H9 (cell line): ENCODE results near the gene SCYGR8. TPM values are rescaled to one million over a fixed set of nuclear protein-coding genes. Genes with fewer than 3 reads are reported as not detected.

ENCODE experiments used
- DNase-seq: peaks from one replicate; pipeline ENCODE4 v3.0.0-alpha.2; 2017
- H2AFZ ChIP-seq: one replicate; pipeline ENCODE4 v1.6.1; 2013; ENCODE audit warnings: mild to moderate bottlenecking, low read length, control low read depth, moderate library complexity
- H2AK5ac ChIP-seq: 2 replicates; pipeline ENCODE4 v1.6.1; 2013; ENCODE audit warnings: low read length, control low read depth, mixed read lengths; ENCODE audit not compliant: insufficient read length
- H2BK120ac ChIP-seq: one replicate; pipeline ENCODE4 v1.6.1; 2013; ENCODE audit warnings: low read depth, mild to moderate bottlenecking, low read length, control low read depth, inconsistent platforms; ENCODE audit not compliant: poor library complexity, severe bottlenecking
- H2BK12ac ChIP-seq: 2 replicates; pipeline ENCODE4 v1.6.1; 2013; ENCODE audit warnings: low read length, control low read depth, mixed read lengths, low read depth; ENCODE audit not compliant: insufficient read length
- H2BK15ac ChIP-seq: 2 replicates; pipeline ENCODE4 v1.6.1; 2013; ENCODE audit warnings: low read depth, low read length, control low read depth
- H2BK20ac ChIP-seq: one replicate; pipeline ENCODE4 v1.6.1; 2013; ENCODE audit warnings: low read depth, mild to moderate bottlenecking, low read length, control low read depth, inconsistent platforms; ENCODE audit not compliant: poor library complexity, severe bottlenecking
- H2BK5ac ChIP-seq: 2 replicates; pipeline ENCODE4 v1.6.1; 2013; ENCODE audit warnings: low read length, control low read depth, mixed read lengths; ENCODE audit not compliant: insufficient read length
- H3K14ac ChIP-seq: 2 replicates; pipeline ENCODE4 v1.6.1; 2013; ENCODE audit warnings: low read length, control low read depth; ENCODE audit not compliant: insufficient read depth
- H3K18ac ChIP-seq: 2 replicates; pipeline ENCODE4 v1.6.1; 2013; ENCODE audit warnings: low read depth, mild to moderate bottlenecking, mixed read lengths, low read length, control low read depth; ENCODE audit not compliant: insufficient read length
- H3K23ac ChIP-seq: 2 replicates; pipeline ENCODE4 v1.6.1; 2013; ENCODE audit warnings: low read length, control low read depth, mixed read lengths, low read depth; ENCODE audit not compliant: insufficient read length
- H3K23me2 ChIP-seq: 2 replicates; pipeline ENCODE4 v1.6.1; 2013; ENCODE audit warnings: low read depth, mild to moderate bottlenecking, mixed read lengths, low read length, control low read depth; ENCODE audit not compliant: insufficient read length, poor library complexity, severe bottlenecking
- H3K27ac ChIP-seq: 2 replicates; pipeline ENCODE4 v1.5.1; 2013; ENCODE audit warnings: low read length, control low read depth, mixed read lengths, low read depth; ENCODE audit not compliant: insufficient read length
- H3K27me3 ChIP-seq: 2 replicates; pipeline ENCODE4 v1.6.1; 2013; ENCODE audit warnings: low read length, control low read depth, inconsistent platforms; ENCODE audit not compliant: insufficient read depth
- H3K4ac ChIP-seq: 2 replicates; pipeline ENCODE4 v1.6.1; 2013; ENCODE audit warnings: low read depth, mild to moderate bottlenecking, control low read depth, inconsistent platforms, low read length, moderate library complexity
- H3K4me1 ChIP-seq: 2 replicates; pipeline ENCODE4 v1.6.1; 2013; ENCODE audit warnings: low read length, control low read depth, inconsistent platforms; ENCODE audit not compliant: insufficient read depth
- H3K4me2 ChIP-seq: 2 replicates; pipeline ENCODE4 v1.6.1; 2013; ENCODE audit warnings: low read length, control low read depth, mixed read lengths; ENCODE audit not compliant: insufficient read length, insufficient read depth
- H3K56ac ChIP-seq: 2 replicates; pipeline ENCODE4 v1.6.1; 2013; ENCODE audit warnings: low read depth, mild to moderate bottlenecking, mixed read lengths, low read length, control low read depth; ENCODE audit not compliant: insufficient read length
- H3K79me1 ChIP-seq: 2 replicates; pipeline ENCODE4 v1.6.1; 2013; ENCODE audit warnings: low read depth, mild to moderate bottlenecking, moderate library complexity, low read length, control low read depth, inconsistent platforms; ENCODE audit not compliant: insufficient read depth, poor library complexity, severe bottlenecking
- H3K79me2 ChIP-seq: 2 replicates; pipeline ENCODE4 v1.6.1; 2013; ENCODE audit warnings: low read length, control low read depth, inconsistent platforms; ENCODE audit not compliant: insufficient read depth
- H3K9ac ChIP-seq: 2 replicates; pipeline ENCODE4 v1.6.1; 2013; ENCODE audit warnings: low read length, control low read depth, mixed read lengths; ENCODE audit not compliant: insufficient read length; ENCODE audit errors: extremely low read depth
- H3K9me3 ChIP-seq: one replicate; pipeline ENCODE4 v1.6.1; 2013; ENCODE audit warnings: low read depth, low read length, inconsistent platforms; ENCODE audit not compliant: control insufficient read depth
- H3T11ph ChIP-seq: one replicate; pipeline ENCODE4 v1.6.1; 2013; ENCODE audit warnings: mild to moderate bottlenecking, low read length, control low read depth, inconsistent platforms
- H4K20me1 ChIP-seq: one replicate; pipeline ENCODE4 v1.6.1; 2013; ENCODE audit not compliant: control insufficient read depth, insufficient read length, insufficient read depth
- H4K5ac ChIP-seq: 2 replicates; pipeline ENCODE4 v1.6.1; 2013; ENCODE audit warnings: low read depth, mild to moderate bottlenecking, mixed read lengths, low read length, control low read depth; ENCODE audit not compliant: insufficient read length
- H4K8ac ChIP-seq: replicated peaks from 2 replicates; pipeline ENCODE4 v1.6.1; 2013; ENCODE audit warnings: low read length, control low read depth, mixed read lengths, low read depth; ENCODE audit not compliant: insufficient read length
- H4K91ac ChIP-seq: 2 replicates; pipeline ENCODE4 v1.6.1; 2013; ENCODE audit warnings: low read depth, mild to moderate bottlenecking, moderate library complexity, mixed read lengths, low read length, control low read depth; ENCODE audit not compliant: insufficient read length
- H3K27ac Mint-ChIP-seq, 3 experiments: 2 replicates in 2 of 3; 3 replicates in 1 of 3; pipeline ENCODE4 v1.8.0; 2020 to 2021; ENCODE audit warnings: mixed read lengths in 3 of 3, mild to moderate bottlenecking in 1 of 3, moderate library complexity in 1 of 3
- H3K27me3 Mint-ChIP-seq: 2 replicates; pipeline ENCODE4 v1.8.0; 2021; ENCODE audit warnings: low read depth, mild to moderate bottlenecking, moderate library complexity, mixed read lengths
- H3K36me3 Mint-ChIP-seq, 3 experiments: 2 replicates in 2 of 3; 3 replicates in 1 of 3; pipeline ENCODE4 v1.8.0; 2020 to 2021; ENCODE audit warnings: low read depth in 3 of 3, mixed read lengths in 3 of 3; ENCODE audit not compliant: insufficient read depth in 1 of 3
- H3K4me1 Mint-ChIP-seq, 2 experiments: 2 replicates each; pipeline ENCODE4 v1.8.0; 2020; ENCODE audit warnings: mixed read lengths in 2 of 2
- H3K4me3 Mint-ChIP-seq, 2 experiments: 2 replicates in 1 of 2; 3 replicates in 1 of 2; pipeline ENCODE4 v1.8.0; 2020 to 2021; ENCODE audit warnings: mild to moderate bottlenecking in 2 of 2, mixed read lengths in 2 of 2, moderate library complexity in 1 of 2
- H3K9me3 Mint-ChIP-seq, 2 experiments: 2 replicates in 1 of 2; 3 replicates in 1 of 2; pipeline ENCODE4 v1.8.0; 2020; ENCODE audit warnings: mild to moderate bottlenecking in 2 of 2, mixed read lengths in 2 of 2, moderate library complexity in 1 of 2
- CTCF ChIP-seq: fragments of 200-600 bp; sonication (generic); conservative IDR thresholded peaks from 3 replicates; pipeline ENCODE4 v1.8.0; 2021; ENCODE audit warnings: antibody characterized with exemption, mild to moderate bottlenecking
- WGBS: extraction: QIAGEN DNeasy Blood & Tissue Kit; methylation state at CpG from one replicate; pipeline ENCODE4 v1.1.7; 2013; ENCODE audit warnings: missing lambda C conversion rate, low lambda C conversion rate, mixed read lengths; ENCODE audit not compliant: insufficient read length; ENCODE audit errors: extremely low coverage; 5-methylcytosine and 5-hydroxymethylcytosine counted together
- total RNA-seq: library from RNA; stranded (reverse); gene quantifications from 2 replicates; pipeline ENCODE4 v1.2.1, GENCODE V29; 2021

The SCYGR8 gene
- total RNA-seq, 1 experiment from 2014 or later, result not detected

DNA sequence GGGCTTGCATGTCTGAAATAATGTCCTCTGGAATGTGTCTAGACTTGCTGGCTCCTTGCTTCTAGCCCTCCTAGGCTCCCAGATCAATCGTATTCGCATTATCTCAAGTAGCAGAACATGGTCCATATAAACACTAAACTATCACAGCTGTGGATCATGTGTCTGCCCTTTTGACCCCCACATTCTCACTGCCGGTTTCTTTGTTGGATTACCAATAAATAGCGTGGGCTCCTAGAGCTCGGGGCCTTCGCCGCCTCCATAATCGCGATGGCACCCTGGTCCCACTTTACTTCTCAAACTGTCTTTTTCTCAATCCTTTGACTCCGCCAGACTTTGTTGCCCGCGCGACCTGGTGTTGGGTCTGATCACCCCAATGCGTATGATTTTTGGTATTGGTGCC lies 6.3 kb upstream of the SCYGR8 start:
- TF ChIP-seq CTCF, result no peak
- no peak overlapping the region for H2BK12ac ChIP-seq
- no peaks in the 10 kb centered on the region; a peak in 1 of 5 replicates for H3K9me3 Mint-ChIP-seq
- H2AK5ac ChIP-seq, result no peak overlapping the region
- H4K91ac ChIP-seq, result no peak overlapping the region
- no peak for DNase-seq
- WGBS, result no CpG with 5 or more reads among the region's 14 CpGs
- no peak overlapping the region for H3K14ac ChIP-seq
- no peak overlapping the region for H3K4me2 ChIP-seq
- H4K5ac ChIP-seq, result no peak overlapping the region
- no peak overlapping the region for H2BK120ac ChIP-seq
- H3K79me1 ChIP-seq, result no peaks in the 10 kb centered on the region
- no peak overlapping the region for H2AFZ ChIP-seq
- peaks cover 12 to 16% of the 10 kb centered on the region in 2 experiments for H3K4me1 Mint-ChIP-seq
- H2BK20ac ChIP-seq, result no peak overlapping the region
- no peak overlapping the region for H3K56ac ChIP-seq
- H3K4ac ChIP-seq, result no peak overlapping the region
- H3K18ac ChIP-seq, result no peak overlapping the region
- H3K4me1 ChIP-seq, result peaks cover 2% of the 10 kb centered on the region; the same call in 1 of the 2 replicates
- no peak overlapping the region for H3K27ac Mint-ChIP-seq
- H3K4me3 Mint-ChIP-seq, result no peak overlapping the region
- H3K79me2 ChIP-seq, result no peaks in the 10 kb centered on the region
- H3K9ac ChIP-seq, result no peak overlapping the region
- H4K8ac ChIP-seq, result no peak overlapping the region
- no peak overlapping the region for H3K23ac ChIP-seq
- H4K20me1 ChIP-seq, result no peaks in the 10 kb centered on the region
- no peak overlapping the region for H3T11ph ChIP-seq
- no peaks in the 10 kb centered on the region for H3K23me2 ChIP-seq
- no peaks in the 10 kb centered on the region; the same call in 1 of the 2 replicates for H3K27me3 Mint-ChIP-seq
- no peak overlapping the region for H2BK5ac ChIP-seq
- no peak overlapping the region for H3K27ac ChIP-seq
- no peaks in the 10 kb centered on the region for H3K36me3 Mint-ChIP-seq
- no peak overlapping the region for H2BK15ac ChIP-seq
- no peaks in the 10 kb centered on the region for H3K9me3 ChIP-seq
- no peaks in the 10 kb centered on the region for H3K27me3 ChIP-seq
